ENCODE data around the gene VGF.
"Not testable (repeated sequence)": the region's sequence is repeated elsewhere in the genome, so short reads cannot be mapped to it uniquely, and the experiment has no call there.

VGF gene

DNA sequence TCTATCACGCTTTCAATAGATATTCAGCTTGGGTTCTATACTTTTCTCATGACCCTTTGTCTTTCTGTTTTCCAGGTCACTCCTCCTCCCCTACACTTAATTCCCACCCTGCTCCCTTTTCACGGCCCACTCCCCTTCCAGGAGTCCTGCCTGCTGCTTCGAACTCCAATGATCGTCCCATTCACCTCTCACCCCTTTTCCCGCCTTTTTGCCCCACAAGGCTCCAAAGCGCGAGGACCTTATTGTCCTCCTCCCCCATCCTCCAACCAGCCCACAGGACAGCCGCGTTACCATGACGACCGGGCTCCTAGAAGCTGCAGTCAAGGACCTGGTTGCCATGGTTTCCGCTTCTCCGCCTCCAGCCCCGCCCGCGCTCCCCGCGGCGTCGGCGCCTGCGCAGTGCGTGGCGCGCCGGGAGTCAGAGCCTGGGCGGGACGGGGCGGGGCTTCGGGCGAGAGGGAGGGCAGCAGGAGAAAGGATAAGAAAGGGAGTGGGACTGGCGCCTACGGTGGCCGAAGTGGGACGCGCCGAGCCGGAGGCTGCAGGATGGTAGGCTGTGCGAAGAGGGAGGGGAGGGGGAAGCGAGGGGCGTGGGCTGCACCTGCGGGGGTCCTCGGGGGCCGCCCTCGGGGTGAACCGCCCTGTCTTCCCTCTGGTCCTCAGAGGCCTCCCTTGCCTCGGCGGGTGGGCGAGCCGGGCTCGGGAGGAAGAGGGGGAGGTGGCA lies 11.2 kb downstream of the VGF start, which contains the start of gene AP1S1:
Gene AP1S1 (plus strand): TSS at position 508 of the 724 bp plus-strand sequence. CDS start 39 bp downstream, at position 547.
- H3K4me3 ChIP-seq (ENCODE audit: low read length) = peak within 1 kb of the TSS; percentile 79
- no peak for TF ChIP-seq ZNF274 (IDR thresholded peaks at IDR 0.05; ENCODE audit: low read depth, low read length)

DNA sequence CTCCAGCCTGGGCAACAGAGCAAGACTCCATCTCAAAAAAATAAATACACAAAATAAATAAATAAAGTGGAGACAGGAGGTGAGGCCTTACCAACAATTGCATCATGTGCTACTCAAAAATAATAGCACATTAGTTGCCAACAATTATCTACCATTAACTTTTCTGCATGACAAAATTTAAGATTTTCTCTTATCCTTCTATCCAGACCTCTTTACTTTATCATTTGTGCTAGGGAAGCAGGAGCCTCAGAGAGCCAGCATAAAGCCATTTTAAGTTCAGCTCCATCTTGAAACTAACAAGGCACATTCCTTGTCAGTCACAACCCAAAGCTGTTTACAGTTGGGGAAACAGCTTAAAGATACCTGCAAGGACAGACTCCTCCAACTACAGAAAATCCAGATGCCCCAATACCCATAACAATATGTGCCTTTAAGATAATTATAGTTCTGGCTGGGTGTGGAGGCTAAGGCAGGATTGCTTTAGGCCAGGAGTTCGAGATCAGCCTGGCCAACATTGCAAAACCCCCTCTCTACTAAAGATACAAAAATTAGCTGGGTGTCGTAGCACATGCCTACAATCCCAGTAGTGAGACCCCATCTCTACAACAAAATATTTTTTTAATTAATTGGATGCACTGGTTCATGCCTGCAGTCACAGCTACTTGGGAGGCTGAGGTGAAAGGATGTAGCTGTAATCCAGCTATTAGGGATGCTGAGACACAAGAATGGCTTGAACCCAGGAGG lies 13.3 kb downstream of the VGF start:
- no peak for TF ChIP-seq ZNF274 (IDR thresholded peaks at IDR 0.05; ENCODE audit: low read depth, low read length)
- no peak overlapping the region for H3K4me3 ChIP-seq (ENCODE audit: low read length)

DNA sequence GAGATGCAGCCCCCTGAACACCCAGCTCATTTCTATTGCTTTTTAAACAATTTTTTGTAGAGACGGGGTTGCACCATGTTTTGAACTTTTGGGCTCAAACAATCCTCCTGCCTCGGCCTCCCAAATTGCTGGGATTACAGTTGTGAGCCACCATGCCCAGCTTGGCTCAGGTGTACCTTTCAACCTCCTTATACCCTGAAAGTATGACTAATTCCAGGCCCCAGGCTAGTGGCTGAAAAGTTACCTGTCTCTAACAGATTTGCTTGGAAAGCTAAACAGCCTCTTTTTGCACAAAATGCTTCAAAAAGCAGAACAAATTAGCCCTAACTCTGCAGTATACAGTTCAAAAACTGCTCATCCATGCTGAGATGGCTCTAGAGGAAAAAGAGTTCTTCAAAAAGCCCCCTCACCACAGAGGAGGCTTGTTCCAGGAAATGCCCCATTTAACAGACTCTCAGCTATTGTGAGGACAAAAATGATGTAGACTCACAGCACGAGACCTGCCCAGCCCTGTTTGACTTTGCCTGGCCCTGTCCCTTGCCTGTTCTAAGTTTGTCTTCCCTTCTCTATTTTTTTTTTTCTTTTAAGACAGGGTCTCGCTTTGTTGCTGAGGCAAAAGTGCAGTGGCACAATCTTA lies 24.5 kb downstream of the VGF start:
- no peak for TF ChIP-seq ZNF274 (IDR thresholded peaks at IDR 0.05; ENCODE audit: low read depth, low read length)
- H3K4me3 ChIP-seq (ENCODE audit: low read length) = no peak overlapping the region

DNA sequence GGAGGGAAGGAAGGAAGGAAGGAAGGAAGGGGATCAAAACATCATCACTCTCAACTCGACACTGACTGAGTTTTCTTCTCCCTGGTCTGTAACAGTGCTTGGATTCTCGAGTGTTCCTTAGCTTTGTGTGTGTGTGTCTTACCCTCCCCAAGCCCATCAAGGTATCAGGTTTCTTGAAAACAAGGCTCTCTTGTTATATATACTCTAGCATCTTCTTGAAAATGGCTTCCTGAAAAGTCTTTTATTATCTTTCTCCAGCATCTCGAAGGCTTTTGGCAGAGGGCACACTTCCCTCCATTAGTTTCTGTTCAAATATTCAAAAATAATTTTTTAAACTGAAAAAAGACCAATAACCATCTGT lies 25.1 kb downstream of the VGF start:
- H3K4me3 ChIP-seq (ENCODE audit: low read length) = no peak overlapping the region
- no peak for TF ChIP-seq ZNF274 (IDR thresholded peaks at IDR 0.05; ENCODE audit: low read depth, low read length)

DNA sequence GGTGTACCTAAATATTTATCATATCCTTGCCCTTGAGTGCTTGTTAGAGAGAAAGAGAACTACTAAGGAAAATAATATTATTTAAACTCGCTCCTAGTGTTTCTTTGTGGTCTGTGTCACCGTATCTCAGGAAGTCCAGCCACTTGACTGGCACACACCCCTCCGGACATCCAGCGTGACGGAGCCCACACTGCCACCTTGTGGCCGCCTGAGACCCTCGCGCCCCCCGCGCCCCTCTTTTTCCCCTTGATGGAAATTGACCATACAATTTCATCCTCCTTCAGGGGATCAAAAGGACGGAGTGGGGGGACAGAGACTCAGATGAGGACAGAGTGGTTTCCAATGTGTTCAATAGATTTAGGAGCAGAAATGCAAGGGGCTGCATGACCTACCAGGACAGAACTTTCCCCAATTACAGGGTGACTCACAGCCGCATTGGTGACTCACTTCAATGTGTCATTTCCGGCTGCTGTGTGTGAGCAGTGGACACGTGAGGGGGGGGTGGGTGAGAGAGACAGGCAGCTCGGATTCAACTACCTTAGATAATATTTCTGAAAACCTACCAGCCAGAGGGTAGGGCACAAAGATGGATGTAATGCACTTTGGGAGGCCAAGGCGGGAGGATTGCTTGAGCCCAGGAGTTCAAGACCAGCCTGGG lies 27.0 kb downstream of the VGF start:
- no peak overlapping the region; the same call in 1 of the 2 replicates for H3K4me3 ChIP-seq (ENCODE audit: low read length)
- no peak for TF ChIP-seq ZNF274 (IDR thresholded peaks at IDR 0.05; ENCODE audit: low read depth, low read length)

DNA sequence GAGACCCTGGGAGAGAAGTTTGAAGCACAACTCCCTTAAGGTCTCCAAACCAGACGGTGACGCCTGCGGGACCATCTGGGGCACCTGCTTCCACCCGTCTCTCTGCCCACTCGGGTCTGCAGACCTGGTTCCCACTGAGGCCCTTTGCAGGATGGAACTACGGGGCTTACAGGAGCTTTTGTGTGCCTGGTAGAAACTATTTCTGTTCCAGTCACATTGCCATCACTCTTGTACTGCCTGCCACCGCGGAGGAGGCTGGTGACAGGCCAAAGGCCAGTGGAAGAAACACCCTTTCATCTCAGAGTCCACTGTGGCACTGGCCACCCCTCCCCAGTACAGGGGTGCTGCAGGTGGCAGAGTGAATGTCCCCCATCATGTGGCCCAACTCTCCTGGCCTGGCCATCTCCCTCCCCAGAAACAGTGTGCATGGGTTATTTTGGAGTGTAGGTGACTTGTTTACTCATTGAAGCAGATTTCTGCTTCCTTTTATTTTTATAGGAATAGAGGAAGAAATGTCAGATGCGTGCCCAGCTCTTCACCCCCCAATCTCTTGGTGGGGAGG lies 27.6 kb downstream of the VGF start:
- H3K4me3 ChIP-seq (ENCODE audit: low read length) = no peak overlapping the region
- no peak for TF ChIP-seq ZNF274 (IDR thresholded peaks at IDR 0.05; ENCODE audit: low read depth, low read length)

DNA sequence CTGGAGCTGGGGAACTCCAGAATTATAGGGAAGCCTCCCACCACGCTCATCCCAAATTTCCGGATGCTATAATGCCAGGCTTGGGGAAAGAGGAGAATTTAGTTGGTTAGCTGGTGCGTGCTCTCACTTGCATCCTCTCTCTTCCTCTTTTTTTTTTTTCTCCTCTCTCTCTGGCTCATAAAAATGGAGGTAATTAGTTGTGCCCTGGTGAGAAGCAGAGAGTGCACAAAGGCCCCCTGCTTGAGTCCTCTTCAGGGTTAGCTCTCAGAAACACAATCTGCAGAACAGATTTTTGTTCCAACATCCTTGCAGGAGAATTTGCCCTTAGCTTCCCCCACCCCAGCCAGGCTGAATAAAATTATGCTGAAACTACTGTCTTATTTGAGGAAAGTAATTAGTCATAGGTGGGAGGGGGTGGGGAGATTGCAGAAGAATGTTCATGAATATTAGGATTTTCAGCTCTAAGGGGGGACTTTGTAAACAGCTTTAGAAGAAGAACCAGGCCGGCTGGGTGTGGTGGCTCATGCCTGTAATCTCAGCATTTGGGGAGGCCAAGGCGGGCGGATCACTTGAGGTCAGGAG lies 30.9 kb downstream of the VGF start:
- TF ChIP-seq ZNF274 (IDR thresholded peaks at IDR 0.05; ENCODE audit: low read depth, low read length) = no peak
- H3K4me3 ChIP-seq (ENCODE audit: low read length) = no peak overlapping the region

DNA sequence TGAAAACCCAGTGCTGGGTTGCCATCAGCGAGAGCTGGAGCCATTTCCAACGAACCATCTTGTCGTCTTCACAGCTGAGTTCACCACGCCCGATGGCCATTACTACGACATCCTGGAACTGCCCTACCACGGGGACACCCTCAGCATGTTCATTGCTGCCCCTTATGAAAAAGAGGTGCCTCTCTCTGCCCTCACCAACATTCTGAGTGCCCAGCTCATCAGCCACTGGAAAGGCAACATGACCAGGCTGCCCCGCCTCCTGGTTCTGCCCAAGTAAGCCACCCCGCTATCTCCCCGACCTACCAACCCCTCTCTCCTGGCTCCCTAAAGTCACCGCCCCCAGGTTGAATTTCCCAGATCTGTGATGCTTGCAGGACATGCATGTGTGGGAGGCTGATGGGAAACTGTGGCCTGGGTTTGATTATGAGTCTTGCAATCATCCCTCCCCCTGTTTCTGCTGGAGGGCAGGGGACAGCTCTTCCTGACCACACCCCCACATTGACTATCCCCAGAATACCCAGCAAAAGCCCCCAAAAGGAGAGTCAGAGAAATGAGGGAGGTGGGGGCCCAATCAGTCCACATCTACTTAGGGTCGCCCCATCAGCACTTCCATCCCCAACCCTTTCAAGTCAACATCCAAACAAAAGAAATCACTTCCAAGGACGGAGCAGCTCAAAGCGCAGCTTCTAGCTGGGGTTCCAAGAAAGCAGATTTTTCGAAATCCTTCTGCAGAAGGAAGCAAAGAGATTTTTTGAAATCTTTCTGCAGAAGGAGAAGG lies 31.6 kb downstream of the VGF start:
- H3K4me3 ChIP-seq (ENCODE audit: low read length) = no peak overlapping the region
- no peak for TF ChIP-seq ZNF274 (IDR thresholded peaks at IDR 0.05; ENCODE audit: low read depth, low read length)

DNA sequence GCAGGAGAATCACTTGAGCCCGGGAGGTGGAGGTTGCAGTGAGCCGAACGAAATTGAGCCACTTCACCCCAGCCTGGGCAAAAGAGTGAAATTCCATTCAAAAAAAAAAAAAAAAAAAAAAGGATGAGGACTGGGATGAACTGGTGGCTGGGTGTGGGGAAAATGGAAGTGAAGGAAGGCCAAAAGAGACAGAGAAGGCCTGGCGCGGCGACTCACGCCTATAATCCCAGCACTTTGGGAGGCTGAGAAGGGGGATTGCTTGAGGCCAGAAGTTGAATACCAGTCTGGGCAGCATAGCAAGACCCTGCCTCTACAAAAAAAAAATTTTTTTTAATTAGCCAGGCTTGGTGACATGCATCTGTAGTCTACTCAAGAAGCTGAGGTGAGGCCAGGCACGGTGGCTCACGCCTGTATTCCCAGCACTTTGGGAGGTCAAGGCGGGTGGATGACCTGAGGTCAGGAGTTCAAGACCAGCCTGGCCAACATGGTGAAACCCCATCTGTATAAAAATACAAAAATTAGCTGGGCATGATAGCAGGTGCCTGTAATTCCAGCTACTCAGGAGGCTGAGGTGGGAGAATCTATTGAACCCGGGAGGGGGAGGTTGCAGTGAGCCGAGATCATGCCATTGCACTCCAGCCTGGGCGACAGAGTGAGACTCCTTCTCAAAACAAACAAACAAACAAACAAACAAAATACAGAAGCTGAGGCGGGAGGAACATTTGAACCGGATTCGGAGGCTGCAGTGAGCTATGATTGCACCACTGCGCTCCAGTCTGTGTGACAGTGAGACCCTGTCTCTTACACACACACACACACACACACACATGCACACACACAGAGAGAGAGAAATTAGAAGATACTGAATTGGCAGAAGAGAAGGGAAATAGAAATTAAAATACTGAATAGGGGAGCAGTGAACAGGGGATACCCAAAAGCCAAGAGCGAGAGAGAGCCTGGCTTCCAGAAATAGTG lies 32.5 kb downstream of the VGF start:
- not testable (repeated sequence) for H3K4me3 ChIP-seq (ENCODE audit: low read length)

DNA sequence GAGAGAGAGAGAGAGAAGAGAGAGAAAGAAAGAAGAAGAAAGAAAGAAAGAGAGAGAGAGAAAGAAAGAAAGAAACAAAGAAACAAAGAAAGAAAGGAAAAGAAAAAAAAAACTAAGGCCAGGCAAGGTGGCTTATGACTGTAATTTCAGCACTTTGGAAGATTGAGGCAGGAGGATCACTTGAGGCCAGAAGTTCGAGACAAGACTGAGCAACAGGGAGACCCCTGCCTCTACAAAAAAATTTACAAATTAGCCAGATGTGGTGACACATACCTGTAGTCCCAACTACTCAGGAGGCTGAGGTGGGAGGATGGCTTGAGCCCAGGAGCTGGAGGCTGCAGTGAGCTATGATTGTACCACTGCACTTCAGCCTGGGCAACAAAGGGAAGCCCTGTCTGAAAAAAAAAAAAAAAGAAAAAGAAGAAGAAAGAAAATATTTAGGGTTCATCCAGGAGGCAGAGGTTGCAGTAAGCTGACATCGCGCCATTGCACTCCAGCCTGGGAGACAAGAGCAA lies 35.7 kb downstream of the VGF start:
- no peak for TF ChIP-seq ZNF274 (IDR thresholded peaks at IDR 0.05; ENCODE audit: low read depth, low read length)
- no peak overlapping the region for H3K4me3 ChIP-seq (ENCODE audit: low read length)

DNA sequence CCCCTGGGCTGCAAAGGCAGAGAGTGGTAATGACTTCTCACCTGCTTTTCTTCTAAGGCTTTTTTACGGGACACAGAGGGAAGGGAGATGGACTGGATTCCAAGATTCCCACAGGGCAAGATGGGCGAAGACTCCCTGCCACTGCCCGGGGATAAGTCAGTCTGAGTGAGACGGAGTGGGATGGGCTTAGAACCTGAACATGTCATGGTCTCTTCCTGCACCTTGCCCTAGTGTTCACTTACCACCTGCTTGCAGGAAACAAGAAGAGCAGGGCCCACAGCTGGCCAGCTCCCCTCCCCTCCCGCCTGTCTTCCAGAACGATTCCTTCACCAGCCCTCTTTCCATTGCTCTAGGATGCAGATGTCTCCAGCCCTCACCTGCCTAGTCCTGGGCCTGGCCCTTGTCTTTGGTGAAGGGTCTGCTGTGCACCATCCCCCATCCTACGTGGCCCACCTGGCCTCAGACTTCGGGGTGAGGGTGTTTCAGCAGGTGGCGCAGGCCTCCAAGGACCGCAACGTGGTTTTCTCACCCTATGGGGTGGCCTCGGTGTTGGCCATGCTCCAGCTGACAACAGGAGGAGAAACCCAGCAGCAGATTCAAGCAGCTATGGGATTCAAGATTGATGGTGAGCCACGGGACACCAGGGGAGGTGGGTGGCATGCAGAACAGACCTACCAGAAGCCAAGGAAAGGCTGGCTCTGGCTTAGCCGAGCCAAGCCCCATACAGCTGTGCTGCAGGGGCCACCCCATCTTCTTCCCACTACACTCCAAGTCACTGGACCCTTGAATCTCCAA lies 37.1 kb downstream of the VGF start:
- H3K4me3 ChIP-seq (ENCODE audit: low read length) = no peak overlapping the region
- no peak for TF ChIP-seq ZNF274 (IDR thresholded peaks at IDR 0.05; ENCODE audit: low read depth, low read length)
